NCI-H226 (cell line): ENCODE measurements around the gene NFE2L2.
"Not testable (repeated sequence)": the region's sequence is repeated elsewhere in the genome, so short reads cannot be mapped to it uniquely, and the experiment has no call there.

ENCODE experiments used
- DNase-seq: peaks from one replicate; pipeline ENCODE4 v3.0.0-alpha.2; 2015

Gene NFE2L2

GRCh38 chr2:177275743-177276055 is 11.2 kb upstream of the NFE2L2 start:
- DNase-seq: no peak

- DNase-seq: no peak
Measured at GRCh38 chr2:177275040-177275742, 10.7 kb upstream of the NFE2L2 start.

GRCh38 chr2:177273408-177273807 is 8.9 kb upstream of the NFE2L2 start:
- DNase-seq: no peak

- no peak for DNase-seq
Measured at GRCh38 chr2:177272765-177273164, 8.2 kb upstream of the NFE2L2 start.

GRCh38 chr2:177271981-177272666 is 7.6 kb upstream of the NFE2L2 start:
- DNase-seq: no peak

GRCh38 chr2:177270531-177270930 is 6.0 kb upstream of the NFE2L2 start:
- no peak for DNase-seq

- DNase-seq: no peak
Measured at GRCh38 chr2:177268901-177269300, 4.4 kb upstream of the NFE2L2 start.

GRCh38 chr2:177268187-177268871 is 3.8 kb upstream of the NFE2L2 start:
- DNase-seq: no peak

- DNase-seq: not testable (repeated sequence)
Measured at GRCh38 chr2:177266955-177267354, 2.4 kb upstream of the NFE2L2 start.

GRCh38 chr2:177265824-177266817 is 1.6 kb upstream of the NFE2L2 start:
- DNase-seq: peak; percentile 78

GRCh38 chr2:177264209-177264692 is 276 bp downstream of the NFE2L2 start:
- DNase-seq: peak; percentile 9

- peak; percentile 98 for DNase-seq
Measured at GRCh38 chr2:177263451-177264208, 897 bp downstream of the NFE2L2 start.

- DNase-seq: no peak
Measured at GRCh38 chr2:177262958-177263450, 1.5 kb downstream of the NFE2L2 start.

- no peak for DNase-seq
Measured at GRCh38 chr2:177262092-177262491, 2.4 kb downstream of the NFE2L2 start.

- DNase-seq: peak; percentile 37
Measured at GRCh38 chr2:177261116-177262060, 3.1 kb downstream of the NFE2L2 start.

GRCh38 chr2:177260379-177260778 is 4.1 kb downstream of the NFE2L2 start:
- no peak for DNase-seq

GRCh38 chr2:177258059-177258458 is 6.5 kb downstream of the NFE2L2 start:
- no peak for DNase-seq

GRCh38 chr2:177257471-177257870 is 7.1 kb downstream of the NFE2L2 start:
- no peak for DNase-seq

GRCh38 chr2:177256695-177257094 is 7.8 kb downstream of the NFE2L2 start:
- no peak for DNase-seq

GRCh38 chr2:177256026-177256425 is 8.5 kb downstream of the NFE2L2 start:
- DNase-seq: no peak

- no peak for DNase-seq
Measured at GRCh38 chr2:177255227-177255601, 9.3 kb downstream of the NFE2L2 start.
